Trophoblast cell (in vitro differentiated cells and primary cell): ENCODE data around the gene GOLT1A. TPM values are rescaled to one million over a fixed set of nuclear protein-coding genes. Genes with fewer than 3 reads are reported as not detected.

Experiments used
- DNase-seq, 2 donors: peaks; one replicate each; pipeline ENCODE4 v3.0.0-alpha.2; 2016
- H2AFZ ChIP-seq: 2 replicates; pipeline ENCODE4 v1.6.1; 2013; ENCODE audit warnings: low read length, moderate library complexity, mild to moderate bottlenecking; ENCODE audit not compliant: insufficient read depth, poor library complexity
- H2AK5ac ChIP-seq: 2 replicates; pipeline ENCODE4 v1.6.1; 2013; ENCODE audit warnings: mild to moderate bottlenecking, low read length
- H2BK120ac ChIP-seq: 2 replicates; pipeline ENCODE4 v1.6.1; 2013; ENCODE audit warnings: low read length, mild to moderate bottlenecking, moderate library complexity; ENCODE audit not compliant: insufficient read depth, poor library complexity
- H2BK12ac ChIP-seq: 2 replicates; pipeline ENCODE4 v1.6.1; 2013; ENCODE audit warnings: mild to moderate bottlenecking, low read length, moderate library complexity
- H2BK5ac ChIP-seq: 2 replicates; pipeline ENCODE4 v1.6.1; 2013; ENCODE audit warnings: low read length, low read depth, moderate library complexity, mild to moderate bottlenecking; ENCODE audit not compliant: poor library complexity
- H3K14ac ChIP-seq: 2 replicates; pipeline ENCODE4 v1.6.1; 2013; ENCODE audit warnings: mild to moderate bottlenecking, low read length
- H3K18ac ChIP-seq: 2 replicates; pipeline ENCODE4 v1.6.1; 2013; ENCODE audit warnings: mild to moderate bottlenecking, low read length
- H3K23ac ChIP-seq: 2 replicates; pipeline ENCODE4 v1.6.1; 2013; ENCODE audit warnings: low read length
- H3K27ac ChIP-seq: 2 replicates; pipeline ENCODE4 v1.5.1; 2013; ENCODE audit warnings: low read depth, mild to moderate bottlenecking, inconsistent platforms, low read length, moderate library complexity
- H3K27me3 ChIP-seq: 2 replicates; pipeline ENCODE4 v1.6.1; 2013; ENCODE audit warnings: inconsistent platforms, mild to moderate bottlenecking, low read length, moderate library complexity; ENCODE audit not compliant: insufficient read depth
- H3K36me3 ChIP-seq, 2 experiments: 1 replicate in 1 of 2; 2 replicates in 1 of 2; pipeline ENCODE4 v1.6.1; 2013; ENCODE audit warnings: low read length in 2 of 2, mild to moderate bottlenecking in 2 of 2, moderate library complexity in 1 of 2; ENCODE audit not compliant: insufficient read depth in 2 of 2, control insufficient read depth in 1 of 2
- H3K4ac ChIP-seq: 2 replicates; pipeline ENCODE4 v1.6.1; 2013; ENCODE audit warnings: low read depth, mild to moderate bottlenecking, low read length, moderate library complexity
- H3K4me1 ChIP-seq, 2 experiments: 1 replicate in 1 of 2; 2 replicates in 1 of 2; pipeline ENCODE4 v1.6.1; 2013; ENCODE audit warnings: low read length in 2 of 2, mild to moderate bottlenecking in 2 of 2, moderate library complexity in 1 of 2; ENCODE audit not compliant: insufficient read depth in 2 of 2, control insufficient read depth in 1 of 2
- H3K4me2 ChIP-seq: 2 replicates; pipeline ENCODE4 v1.6.1; 2013; ENCODE audit warnings: inconsistent platforms, mild to moderate bottlenecking, low read length, moderate library complexity
- H3K4me3 ChIP-seq: 2 replicates; pipeline ENCODE4 v1.5.1; 2013; ENCODE audit warnings: mild to moderate bottlenecking, low read depth, low read length, inconsistent platforms
- H3K79me1 ChIP-seq: one replicate; pipeline ENCODE4 v1.6.1; 2013; ENCODE audit warnings: low read length
- H3K79me2 ChIP-seq: 2 replicates; pipeline ENCODE4 v1.6.1; 2013; ENCODE audit warnings: low read length, mild to moderate bottlenecking; ENCODE audit not compliant: control insufficient read depth, insufficient read depth, poor library complexity
- H3K9ac ChIP-seq: 2 replicates; pipeline ENCODE4 v1.6.1; 2013; ENCODE audit warnings: mild to moderate bottlenecking, low read length
- H3K9me3 ChIP-seq: 2 replicates; pipeline ENCODE4 v1.6.1; 2013; ENCODE audit warnings: low read depth, mild to moderate bottlenecking, control low read depth, inconsistent platforms, low read length; ENCODE audit not compliant: insufficient read depth
- H4K12ac ChIP-seq: 2 replicates; pipeline ENCODE4 v1.6.1; 2013; ENCODE audit warnings: low read depth, mild to moderate bottlenecking, low read length, moderate library complexity
- H4K8ac ChIP-seq: 2 replicates; pipeline ENCODE4 v1.6.1; 2013; ENCODE audit warnings: low read depth, mild to moderate bottlenecking, low read length, moderate library complexity
- H4K91ac ChIP-seq: one replicate; pipeline ENCODE4 v1.6.1; 2013; ENCODE audit warnings: low read depth, mild to moderate bottlenecking, low read length, moderate library complexity
- WGBS: extraction: QIAGEN DNeasy Blood & Tissue Kit; methylation state at CpG from one replicate; pipeline ENCODE4 v1.1.7; 2013; ENCODE audit warnings: missing lambda C conversion rate; ENCODE audit not compliant: insufficient read length, insufficient coverage; ENCODE audit errors: extremely low coverage; 5-methylcytosine and 5-hydroxymethylcytosine counted together
- polyA plus RNA-seq: library from polyadenylated mRNA; stranded (reverse); fragments of 200-250 nt; gene quantifications from 2 replicates; pipeline ENCODE4 v1.2.3, GENCODE V29; 2013

Gene GOLT1A, protein sequence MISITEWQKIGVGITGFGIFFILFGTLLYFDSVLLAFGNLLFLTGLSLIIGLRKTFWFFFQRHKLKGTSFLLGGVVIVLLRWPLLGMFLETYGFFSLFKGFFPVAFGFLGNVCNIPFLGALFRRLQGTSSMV
- 0.74 and 0.76 TPM in 2 replicates for polyA plus RNA-seq

GRCh38 chr1:204213668-204214662, at the start of gene GOLT1A:
Gene GOLT1A (minus strand): TSS chr1:204213988. CDS start chr1:204213906, 82 bp downstream.
- peaks cover 0 to 9% of the 10 kb centered on the region in 2 experiments for H3K4me1 ChIP-seq
- no peak within 1 kb of the TSS for H2BK5ac ChIP-seq
- no CpG with 5 or more reads among the region's 41 CpGs for WGBS
- H2AK5ac ChIP-seq, result no peak within 1 kb of the TSS
- H4K91ac ChIP-seq, result no peak within 1 kb of the TSS
- H2BK12ac ChIP-seq, result no peak within 1 kb of the TSS
- no peak within 1 kb of the TSS for H4K8ac ChIP-seq
- H3K4me2 ChIP-seq, result peak within 1 kb of the TSS; percentile 51
- H3K4me3 ChIP-seq, result no peak within 1 kb of the TSS
- no peak within 1 kb of the TSS for H3K27ac ChIP-seq
- H3K79me2 ChIP-seq, result peaks cover 2% of the 10 kb centered on the region
- H2BK120ac ChIP-seq, result no peak within 1 kb of the TSS
- H3K4ac ChIP-seq, result no peak within 1 kb of the TSS
- no peaks in the 10 kb centered on the region for H3K79me1 ChIP-seq
- no peak within 1 kb of the TSS for H3K14ac ChIP-seq
- DNase-seq, result peak; percentile 71 to 81
- no peaks in the 10 kb centered on the region for H3K27me3 ChIP-seq
- H3K18ac ChIP-seq, result no peak within 1 kb of the TSS
- H2AFZ ChIP-seq, result peak within 1 kb of the TSS; percentile 32
- no peak within 1 kb of the TSS for H3K9ac ChIP-seq
- H4K12ac ChIP-seq, result no peak within 1 kb of the TSS
- H3K36me3 ChIP-seq, result no peaks in the 10 kb centered on the region
- H3K9me3 ChIP-seq, result no peaks in the 10 kb centered on the region
- H3K23ac ChIP-seq, result no peak within 1 kb of the TSS

- peaks cover 55 to 73% of the 10 kb centered on the region in 2 experiments for H3K36me3 ChIP-seq
- no peak overlapping the region for H2AK5ac ChIP-seq
- no peak overlapping the region for H3K27ac ChIP-seq
- no peak overlapping the region for H4K8ac ChIP-seq
- no peak overlapping the region for H3K14ac ChIP-seq
- H3K4me3 ChIP-seq, result no peak overlapping the region
- H4K91ac ChIP-seq, result no peak overlapping the region
- no peak overlapping the region for H2BK5ac ChIP-seq
- no peak overlapping the region for H2BK120ac ChIP-seq
- no peak overlapping the region for H3K4me2 ChIP-seq
- H3K4me1 ChIP-seq, result peaks cover 0 to 15% of the 10 kb centered on the region in 2 experiments
- H2BK12ac ChIP-seq, result no peak overlapping the region
- H3K9me3 ChIP-seq, result no peaks in the 10 kb centered on the region
- H2AFZ ChIP-seq, result no peak overlapping the region
- no peak overlapping the region for H3K9ac ChIP-seq
- no peaks in the 10 kb centered on the region for H3K79me2 ChIP-seq
- no peak overlapping the region for H3K18ac ChIP-seq
- no peak overlapping the region for H3K4ac ChIP-seq
- no peak overlapping the region for H4K12ac ChIP-seq
- DNase-seq, result no peak
- H3K27me3 ChIP-seq, result no peaks in the 10 kb centered on the region
- no CpG with 5 or more reads among the region's 13 CpGs for WGBS
- H3K79me1 ChIP-seq, result no peaks in the 10 kb centered on the region
- no peak overlapping the region for H3K23ac ChIP-seq
These were observed 49.6 kb upstream of the GOLT1A start for GRCh38 chr1:204263254-204263910.

DNA sequence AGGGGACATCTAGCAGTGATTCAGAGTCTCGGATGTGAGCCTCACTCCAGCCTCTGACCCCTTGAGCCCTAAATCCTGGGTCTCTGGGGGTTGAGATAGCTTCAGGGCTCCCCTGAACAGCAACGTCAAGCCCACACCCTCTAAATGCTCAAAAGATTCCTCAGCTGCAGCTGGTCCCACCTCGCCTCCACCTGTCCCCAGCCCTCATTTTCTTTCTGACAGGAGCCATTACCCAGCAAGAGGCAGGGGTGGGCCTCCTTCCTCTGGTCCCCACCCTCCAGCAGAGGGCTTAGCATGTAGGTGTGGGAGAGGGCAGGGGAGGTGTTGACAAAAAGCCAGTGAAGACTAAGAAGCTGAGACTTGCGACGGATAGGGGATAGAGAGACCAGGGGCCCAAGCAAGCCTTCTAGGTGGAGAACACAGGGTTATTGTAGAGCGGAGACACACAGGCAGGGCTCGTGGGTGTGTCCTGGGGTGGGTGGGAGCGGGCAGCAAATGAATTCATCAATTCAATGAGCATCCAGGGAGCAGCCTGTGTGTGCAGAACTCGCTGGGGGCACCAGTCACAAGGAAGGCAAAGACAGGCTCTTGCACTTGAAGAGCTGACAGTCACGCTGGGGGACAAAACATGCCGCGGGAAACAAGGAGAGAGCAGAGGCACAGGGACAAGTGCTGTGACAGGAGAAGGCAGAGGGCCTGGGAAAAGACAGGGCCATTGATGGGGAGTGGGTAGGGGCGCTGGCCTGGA, 48.9 kb upstream of the GOLT1A start:
- Histone ChIP-seq H2BK5ac (no peak overlapping the region), H3K36me3 (peaks cover 52 to 69% of the 10 kb centered on the region in 2 experiments), H3K27me3 (no peaks in the 10 kb centered on the region), H3K14ac (no peak overlapping the region), H3K79me2 (no peaks in the 10 kb centered on the region), H3K4ac (no peak overlapping the region), H4K91ac (no peak overlapping the region), H3K4me1 (peaks cover 0 to 15% of the 10 kb centered on the region in 2 experiments), H2AFZ (no peak overlapping the region), H3K79me1 (no peaks in the 10 kb centered on the region), H3K9ac (no peak overlapping the region), H4K12ac (no peak overlapping the region), H3K4me3 (no peak overlapping the region), H4K8ac (no peak overlapping the region), H3K23ac (no peak overlapping the region), H2BK12ac (no peak overlapping the region), H3K4me2 (no peak overlapping the region), H3K9me3 (no peaks in the 10 kb centered on the region), H2AK5ac (no peak overlapping the region), H3K27ac (no peak overlapping the region), H3K18ac (no peak overlapping the region), H2BK120ac (no peak overlapping the region)
- no CpG with 5 or more reads among the region's 13 CpGs for WGBS
- no peak for DNase-seq
